Activated CD8-positive, alpha-beta memory T cell treated with anti-CD3 and anti-CD28 coated beads for 1 hour (primary cell): Measurements from ENCODE around the gene TMEM53.

Source experiments
- DNase-seq, 2 donors: peaks; one replicate each; pipeline ENCODE4 v3.0.0-alpha.2; 2020; ENCODE audit warnings: low read depth in 1 of 2; ENCODE audit errors: extremely low read depth in 1 of 2

TMEM53 gene

DNA sequence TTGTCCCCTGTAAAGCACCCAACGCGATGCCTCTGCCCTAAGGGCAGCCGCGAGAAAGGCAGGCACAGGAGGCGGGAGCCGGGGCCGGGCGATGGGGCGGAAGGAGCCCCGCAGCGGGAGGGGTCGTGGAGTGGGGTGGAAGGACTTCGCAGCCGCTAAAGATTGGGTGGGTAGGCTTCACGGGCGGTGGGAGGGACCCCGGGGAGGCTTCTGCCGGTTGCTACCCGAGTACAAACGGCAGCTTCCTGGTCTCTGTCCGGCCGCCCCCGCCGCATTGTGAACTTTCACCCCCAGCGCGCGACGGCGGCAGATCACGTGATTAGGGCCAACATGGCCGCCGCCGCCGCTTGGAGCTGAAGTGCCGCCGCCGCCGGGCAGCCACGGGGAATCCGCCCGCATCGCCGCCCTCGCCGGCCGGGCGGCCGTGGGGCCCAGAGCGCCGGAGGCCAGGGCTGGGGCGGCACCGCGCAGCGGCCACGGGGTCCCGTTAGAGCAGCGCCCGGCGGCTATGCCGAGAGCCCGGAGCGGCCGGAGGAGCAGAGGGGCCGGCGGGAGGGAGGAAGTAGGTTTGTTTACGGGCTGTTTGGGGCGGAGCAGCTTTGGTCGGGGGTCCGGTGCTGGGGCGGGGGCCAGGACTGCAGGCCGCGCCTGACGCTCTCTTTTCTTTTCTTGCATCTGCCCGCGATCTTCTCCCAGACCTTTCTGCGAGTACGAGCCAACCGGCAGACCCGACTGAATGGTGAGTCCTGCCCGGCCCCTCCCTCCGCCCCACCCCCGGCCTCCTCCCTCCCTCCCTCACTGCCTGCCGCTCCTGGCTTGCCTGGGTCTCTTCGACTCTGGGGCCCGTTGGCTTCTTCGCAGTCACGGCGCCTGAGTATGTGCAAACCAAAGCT, 42.4 kb downstream of the TMEM53 start:
- peak; percentile 69 to 83 for DNase-seq

DNA sequence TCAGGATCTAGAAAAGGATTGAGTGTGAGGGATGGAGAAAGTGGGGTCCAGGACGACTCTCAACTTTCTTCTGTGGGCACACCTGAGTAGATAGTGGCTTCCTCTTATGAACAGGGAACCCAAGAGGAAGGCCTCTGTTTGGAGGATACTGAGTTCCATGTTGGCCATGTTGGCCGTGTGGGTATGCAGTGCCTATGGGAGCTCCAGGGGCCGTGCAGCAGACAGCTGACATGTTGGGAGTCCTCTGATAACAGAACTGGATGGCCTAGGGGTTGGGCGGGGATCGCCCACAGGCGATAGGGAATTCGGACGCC, 43.0 kb downstream of the TMEM53 start:
- DNase-seq: no peak

DNA sequence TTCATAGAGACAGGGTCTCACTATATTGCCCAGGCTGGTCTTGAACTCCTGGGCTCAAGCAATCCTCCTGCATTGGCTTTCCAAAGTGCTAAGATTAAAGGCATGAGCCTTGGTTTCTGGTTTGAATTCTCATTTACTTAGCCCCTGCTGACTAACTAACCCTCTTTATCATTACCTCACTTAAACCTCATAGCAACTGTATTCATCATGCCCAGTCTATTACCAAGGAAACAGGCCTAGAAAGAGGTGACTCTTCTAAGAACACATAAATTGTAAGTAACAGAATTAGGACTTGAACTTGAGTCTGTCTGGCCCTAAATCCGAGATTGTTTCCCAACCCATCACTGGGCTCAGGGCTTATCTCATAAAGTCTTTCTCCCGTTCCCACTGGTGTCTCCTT, 44.2 kb downstream of the TMEM53 start:
- no peak for DNase-seq

DNA sequence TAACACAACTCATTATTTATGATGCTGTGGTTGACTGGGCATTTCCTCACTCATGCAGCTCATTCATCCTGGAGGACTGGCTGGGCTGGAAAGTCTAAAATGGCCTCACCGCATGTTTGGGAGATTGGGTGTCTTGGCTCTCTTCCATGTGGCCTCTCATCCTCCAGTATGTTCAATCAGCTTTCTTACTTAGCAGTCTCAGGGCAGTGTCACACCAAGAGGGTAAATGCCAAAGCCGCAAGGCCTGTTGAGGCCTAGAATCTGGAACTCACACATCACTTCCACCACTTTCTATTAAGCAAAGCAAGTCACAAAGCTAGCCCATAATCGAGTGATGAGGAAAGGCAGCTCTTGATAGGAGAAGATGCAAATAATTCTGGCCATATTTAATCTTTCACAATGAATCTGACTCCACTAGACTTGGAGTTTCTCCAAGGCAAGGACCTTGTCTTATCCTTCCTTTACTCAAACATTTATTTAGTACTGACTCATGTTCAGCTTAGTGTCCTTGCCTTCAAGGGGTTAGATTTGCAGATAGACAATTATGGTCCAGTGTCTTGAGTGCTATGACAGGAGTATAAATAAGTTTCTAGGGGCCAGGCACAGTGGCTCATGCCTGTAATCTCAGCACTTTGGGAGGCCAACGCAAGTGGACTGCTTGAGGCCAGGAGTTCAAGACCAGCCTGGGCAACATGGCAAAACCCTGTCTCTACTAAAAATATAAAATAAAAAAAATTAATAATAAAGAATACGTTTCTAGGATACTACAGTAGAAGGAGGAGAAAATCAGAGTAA, 45.1 kb downstream of the TMEM53 start:
- no peak for DNase-seq

DNA sequence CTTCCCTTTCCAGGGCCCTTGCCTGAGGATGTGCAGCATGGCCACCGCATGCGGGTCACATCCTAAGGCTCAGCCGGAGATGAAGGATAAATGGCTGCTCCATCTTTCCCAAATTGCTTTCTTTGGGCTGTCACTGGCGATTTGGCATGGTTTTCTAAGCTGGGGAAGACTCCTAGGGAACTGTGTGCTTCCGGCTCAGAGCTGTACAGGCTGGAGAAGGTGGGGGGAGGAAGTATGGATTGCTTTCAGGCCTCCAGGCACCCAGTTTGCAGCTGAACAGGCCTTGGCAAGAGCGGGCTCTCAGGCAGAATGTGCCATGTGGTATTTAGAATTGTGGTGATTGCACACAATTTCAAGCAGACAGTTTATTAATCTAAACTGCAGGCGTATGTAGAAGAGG, 48.9 kb downstream of the TMEM53 start:
- DNase-seq: no peak

DNA sequence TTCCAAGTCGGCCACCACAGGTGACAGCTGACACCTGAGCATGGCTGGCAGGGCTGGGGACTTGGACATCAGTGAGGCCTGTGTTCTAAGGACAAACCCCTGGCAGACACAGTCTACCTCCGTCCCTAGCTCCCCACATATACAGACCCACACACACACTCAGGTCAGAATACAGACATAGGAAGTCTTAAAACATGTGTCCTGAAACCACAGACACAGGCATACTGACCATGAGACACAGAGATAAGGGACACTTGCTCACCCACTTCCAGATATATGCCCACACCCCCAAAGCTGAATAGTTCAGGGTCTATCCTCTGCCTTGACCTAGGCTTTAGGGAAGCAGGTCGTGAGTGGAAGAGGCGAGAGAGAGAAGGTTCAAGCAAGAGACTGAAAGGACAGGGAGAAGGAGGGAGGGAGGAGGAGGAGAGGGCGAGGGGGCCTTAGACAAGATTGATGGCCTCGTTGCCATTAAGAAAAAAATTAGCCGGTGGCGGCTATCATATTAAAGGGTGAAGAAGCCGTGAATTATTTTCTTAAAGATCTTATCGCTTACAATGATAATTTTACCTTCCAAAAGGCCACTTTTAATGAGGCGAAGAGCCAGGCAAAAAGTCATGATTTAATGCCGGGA, 49.9 kb downstream of the TMEM53 start:
- no peak for DNase-seq

DNA sequence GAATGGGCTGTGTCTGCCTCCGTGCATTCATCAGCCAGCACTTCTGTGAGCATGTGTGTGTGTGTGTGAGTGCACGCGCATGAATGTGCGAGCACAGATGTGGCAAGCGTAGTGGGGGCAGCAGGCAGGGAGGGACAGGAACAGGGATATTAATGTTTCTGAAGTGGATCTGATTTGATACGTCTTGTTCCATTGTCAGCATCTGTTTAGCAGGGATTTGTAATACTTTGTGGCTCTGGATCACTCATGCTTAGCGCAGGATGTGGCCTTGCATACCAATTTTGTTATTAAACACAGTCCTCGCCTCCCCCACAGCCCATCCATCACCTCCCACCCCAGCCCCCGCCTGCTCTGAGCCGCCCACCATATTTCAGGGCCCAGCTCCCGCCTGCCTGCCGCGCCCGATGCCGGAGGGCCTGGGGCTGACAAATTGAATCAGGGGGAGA, 52.4 kb downstream of the TMEM53 start:
- no peak for DNase-seq

DNA sequence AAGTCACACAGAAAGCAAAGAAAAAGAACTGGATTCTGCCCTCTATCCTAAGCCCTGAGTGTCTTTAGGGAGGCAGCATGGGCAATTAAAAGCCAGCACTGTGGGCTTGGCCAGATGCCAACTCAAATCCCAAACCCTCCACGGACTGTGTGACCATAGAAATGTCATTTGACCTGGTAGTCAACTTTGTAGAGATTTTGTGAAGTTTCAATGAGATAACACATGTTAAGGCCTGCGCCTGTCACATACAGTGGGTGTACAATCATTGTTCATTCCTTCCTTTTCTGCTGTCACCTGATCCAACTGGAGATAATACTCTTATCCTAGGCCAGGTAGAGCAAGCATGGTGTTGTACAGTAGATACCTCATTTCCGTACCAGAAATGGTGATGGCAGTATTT, 54.2 kb downstream of the TMEM53 start:
- no peak for DNase-seq

DNA sequence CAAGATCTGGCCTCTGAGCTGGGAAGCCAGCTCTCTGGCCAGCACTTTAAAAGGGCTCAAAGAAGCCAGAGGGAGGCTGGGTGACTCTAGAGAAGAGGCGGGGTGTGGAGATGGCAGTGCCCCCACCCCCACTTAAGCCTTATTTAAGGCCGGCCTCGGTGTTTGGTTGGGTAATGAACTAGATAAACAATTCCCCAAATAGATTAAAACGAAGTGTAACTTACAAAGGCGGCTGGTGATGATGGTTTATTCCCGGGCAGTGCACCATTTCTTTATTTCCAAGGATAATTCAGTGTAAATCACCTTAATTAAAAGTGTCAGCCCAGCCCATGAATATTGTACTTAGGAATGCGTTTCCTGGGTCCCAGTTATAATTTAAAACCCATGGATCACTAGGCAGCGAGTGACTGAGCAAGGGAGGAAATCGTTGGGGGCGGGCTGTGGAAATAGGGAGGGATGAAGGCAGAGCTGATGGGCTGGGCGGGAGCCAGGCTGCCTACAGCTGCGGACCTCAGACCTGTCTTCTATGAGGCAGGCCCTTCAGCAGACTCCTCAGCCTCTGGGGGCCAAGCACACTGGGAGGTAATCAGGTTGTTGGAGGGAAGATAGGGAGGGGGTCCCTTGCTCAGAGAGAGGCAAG, 54.9 kb downstream of the TMEM53 start:
- DNase-seq: no peak

DNA sequence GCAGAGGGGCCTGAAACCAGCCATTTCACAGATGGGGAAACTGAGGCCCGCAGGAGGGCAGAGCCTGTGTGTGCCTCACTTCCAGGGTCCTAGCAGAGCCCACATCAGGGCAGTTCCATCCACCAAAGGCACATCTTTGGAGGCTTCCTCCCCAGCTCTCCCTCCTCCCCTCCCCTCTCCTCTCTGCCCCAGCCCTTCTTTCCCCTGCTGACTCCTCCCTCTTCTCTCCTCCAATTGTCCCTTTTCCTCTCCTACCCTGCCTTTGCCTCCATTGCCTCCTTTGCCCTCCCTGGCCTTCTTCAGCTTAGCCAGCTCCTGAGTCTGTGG, 56.6 kb downstream of the TMEM53 start:
- DNase-seq: no peak

DNA sequence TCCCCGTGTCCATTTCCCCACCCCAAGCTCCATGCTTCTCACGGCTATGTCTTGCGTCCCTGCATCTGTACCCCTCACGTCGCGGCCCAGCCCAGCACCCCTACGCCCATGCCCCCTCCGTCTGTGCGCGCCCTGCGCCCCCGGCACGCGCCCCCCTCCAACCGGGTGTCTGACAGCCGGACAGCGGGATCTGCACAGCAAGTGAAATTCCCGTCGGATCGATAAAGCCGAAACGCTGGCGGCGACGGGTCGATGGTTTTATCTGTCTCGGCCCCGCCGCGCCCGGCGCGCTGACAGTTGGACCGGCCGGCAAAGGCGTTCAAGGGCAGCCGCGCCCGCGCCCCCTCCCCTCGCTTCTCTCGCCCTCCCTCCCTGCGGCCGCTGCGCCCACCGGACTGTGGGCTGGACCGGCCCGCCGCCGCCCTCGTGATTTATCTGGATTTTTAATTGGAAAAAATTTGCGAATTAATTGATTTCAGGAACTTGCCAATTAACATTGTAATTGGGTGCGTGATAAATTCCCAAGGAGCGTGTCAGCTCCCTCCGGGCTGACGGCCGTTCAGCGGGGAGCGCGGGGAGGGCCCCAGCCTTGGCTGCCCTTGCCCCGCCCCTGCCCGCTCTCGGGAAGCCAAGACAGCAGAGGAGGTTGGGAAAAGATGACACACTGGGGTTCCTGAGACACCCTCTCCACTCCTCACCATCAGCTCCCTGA, 57.1 kb downstream of the TMEM53 start:
- DNase-seq: no peak

DNA sequence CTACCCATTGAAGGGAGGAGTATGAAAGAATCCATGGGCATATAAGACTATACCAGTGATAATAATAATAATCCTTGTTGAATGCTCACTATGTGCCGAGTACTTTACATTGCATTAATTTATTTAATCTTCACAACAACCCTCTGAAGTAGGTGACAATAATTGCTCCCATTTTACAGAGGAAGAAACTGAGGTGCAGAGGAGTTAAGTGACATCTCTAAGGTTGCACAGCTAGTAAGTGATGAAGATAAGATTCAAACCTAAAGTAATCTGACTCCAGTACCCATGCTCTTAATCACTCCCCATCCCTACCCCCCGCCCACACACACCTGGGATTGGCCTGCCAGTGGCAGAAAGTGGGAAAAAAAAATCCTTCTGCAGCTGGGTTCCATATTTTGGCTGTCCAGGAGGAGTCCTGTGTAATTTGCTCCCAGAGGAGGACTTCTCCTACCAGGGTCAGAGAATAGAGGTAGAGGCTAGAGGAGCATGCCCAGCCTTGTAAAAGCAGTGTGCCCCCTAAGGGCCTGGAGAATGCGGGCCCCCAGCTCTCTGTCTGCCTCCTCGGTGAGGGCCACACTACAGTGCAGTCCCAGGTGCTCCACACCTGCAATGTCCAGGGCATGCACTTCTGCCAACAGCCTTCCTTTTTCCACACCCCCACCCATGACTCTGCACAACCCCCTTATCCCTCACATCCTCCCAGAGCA, 57.8 kb downstream of the TMEM53 start:
- DNase-seq: no peak

DNA sequence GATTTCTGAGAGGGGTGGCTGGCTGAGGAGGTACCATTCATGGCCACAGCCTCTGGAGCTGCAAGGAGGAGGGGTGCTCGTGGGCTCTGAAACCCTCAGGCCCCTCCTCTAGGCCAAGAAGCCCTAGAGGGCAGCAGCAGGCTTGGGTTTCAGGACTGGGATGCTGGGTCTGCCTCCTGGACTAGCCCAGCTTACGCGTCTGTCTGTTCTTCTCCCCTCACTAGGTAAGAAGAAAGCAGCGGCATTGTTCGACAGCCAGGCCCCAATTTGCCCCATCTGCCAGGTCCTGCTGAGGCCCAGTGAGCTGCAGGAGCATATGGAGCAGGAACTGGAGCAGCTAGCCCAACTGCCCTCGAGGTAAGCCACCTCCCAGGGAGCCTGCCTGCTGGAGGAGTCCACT, 60.3 kb downstream of the TMEM53 start:
- no peak for DNase-seq

DNA sequence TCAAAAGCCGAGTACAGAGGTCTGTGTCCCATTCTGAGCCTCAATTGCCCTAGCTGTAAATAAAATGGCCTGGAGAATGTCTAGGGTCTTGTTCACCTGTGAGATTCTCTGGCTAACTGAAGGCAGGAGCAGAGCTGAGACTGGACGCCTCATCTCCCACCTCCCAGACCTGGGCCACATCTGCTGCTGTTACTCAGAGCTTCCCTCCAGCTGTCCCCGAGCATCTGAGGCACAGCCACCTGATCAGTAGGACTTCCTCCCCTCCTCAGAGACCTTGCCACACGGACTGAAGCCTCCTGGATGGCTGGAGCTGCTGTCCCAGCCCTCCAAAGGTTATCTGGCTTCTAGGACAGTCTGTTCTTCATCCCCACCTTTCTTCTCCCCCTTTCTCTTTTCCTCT, 62.4 kb downstream of the TMEM53 start:
- no peak for DNase-seq

DNA sequence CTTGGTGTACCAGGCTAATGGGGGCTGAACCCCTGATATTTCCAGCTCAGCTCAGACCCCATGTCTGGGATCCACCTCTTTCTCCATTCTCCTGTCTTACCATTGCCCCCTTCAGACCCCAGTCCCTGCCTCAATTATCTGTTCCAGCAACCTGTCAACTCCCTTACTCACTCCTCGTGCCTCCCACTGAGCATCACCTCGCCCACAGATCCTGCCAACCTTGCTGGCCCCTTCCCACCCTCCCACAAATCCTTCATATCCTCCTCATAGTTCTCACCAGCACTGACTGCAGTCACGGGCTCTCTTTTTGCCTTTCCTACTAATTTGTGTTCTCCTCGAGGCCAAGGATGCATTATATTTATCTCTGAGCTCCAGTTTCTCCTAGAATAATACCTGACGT, 62.9 kb downstream of the TMEM53 start:
- DNase-seq: no peak

DNA sequence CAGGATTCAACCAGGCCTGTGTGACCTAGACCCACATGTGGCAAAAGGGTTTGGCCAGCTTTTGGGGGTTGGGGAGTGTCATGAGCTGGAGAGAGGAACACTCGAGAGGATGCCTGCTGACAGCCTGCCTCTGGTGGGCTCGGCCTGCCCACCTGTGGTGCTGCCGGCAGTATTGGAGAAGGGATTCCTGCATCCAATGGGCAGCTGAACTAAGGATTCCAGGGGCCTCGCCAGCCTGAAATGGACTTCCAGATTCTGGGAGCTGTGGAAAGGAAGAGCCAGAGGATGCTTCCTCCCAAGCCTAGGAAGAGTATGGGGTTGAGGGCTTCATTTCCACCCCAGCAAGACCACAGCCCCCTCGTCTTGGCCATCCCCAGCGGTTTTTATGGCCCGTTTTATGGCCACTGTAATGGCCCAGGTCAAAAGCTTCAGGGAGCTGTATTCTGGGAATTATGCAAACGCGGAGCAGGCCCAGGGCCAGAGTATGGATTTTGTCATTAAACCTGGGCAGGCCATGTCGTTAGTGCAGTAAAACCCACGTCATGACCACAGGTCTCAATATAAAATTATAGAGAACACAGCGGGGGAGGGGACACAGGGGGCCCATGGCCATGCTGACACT, 63.6 kb downstream of the TMEM53 start:
- no peak for DNase-seq

DNA sequence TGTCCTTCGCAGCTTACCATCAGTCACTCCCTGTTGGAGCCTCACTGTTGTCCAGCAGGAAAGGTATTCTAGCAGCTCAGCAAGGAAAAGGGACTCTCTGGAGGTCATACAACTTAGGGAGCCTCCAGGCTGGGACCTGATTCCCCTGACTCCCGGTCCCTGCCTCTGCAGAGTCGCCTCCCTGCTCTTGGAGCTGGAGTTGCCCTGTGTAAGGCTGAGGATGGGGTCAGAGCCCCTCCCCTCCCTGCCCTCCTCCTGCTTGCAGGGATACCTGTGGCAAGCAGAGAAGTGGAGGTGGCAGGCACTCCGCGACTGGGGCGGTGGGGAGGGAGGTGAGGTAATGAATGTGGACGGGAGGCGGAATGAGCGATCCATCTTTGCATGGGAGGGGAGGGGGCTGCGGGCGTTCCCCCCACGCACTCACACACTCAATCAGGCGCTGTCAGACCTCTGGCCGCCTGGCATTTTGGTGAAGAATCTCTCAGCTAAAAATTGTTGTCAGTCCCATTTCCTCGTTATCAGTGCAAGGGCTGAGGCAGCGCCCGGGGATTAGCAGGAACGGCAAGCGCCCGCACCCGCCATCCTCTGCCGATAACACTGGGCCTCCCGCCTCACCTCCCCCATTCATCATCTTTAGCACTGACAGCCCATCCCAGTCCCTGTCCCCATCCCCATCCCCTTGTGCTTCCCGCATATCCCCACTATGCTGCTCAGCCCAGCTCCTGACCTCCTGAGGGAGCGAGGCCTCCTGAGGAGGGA, 64.3 kb downstream of the TMEM53 start:
- no peak for DNase-seq

DNA sequence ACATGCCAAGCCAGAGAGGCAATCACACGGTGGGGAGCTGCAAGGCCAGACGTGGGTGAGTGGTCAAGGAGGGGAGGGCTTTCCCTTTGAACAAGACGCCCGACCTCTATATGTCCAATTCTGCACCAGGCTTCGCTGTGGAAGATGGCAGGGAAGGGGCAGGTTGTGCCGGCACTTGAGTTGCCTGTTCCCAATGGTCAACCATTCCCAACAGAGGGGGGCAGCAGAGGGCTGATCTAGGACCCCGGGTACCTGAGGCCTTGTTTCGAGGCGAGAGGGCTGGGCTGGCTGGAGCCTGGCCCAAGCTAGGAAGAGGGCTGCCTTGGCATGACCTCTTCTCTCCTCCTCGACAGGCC, 64.9 kb downstream of the TMEM53 start:
- DNase-seq: peak in 1 of 2 donors; percentile 13

DNA sequence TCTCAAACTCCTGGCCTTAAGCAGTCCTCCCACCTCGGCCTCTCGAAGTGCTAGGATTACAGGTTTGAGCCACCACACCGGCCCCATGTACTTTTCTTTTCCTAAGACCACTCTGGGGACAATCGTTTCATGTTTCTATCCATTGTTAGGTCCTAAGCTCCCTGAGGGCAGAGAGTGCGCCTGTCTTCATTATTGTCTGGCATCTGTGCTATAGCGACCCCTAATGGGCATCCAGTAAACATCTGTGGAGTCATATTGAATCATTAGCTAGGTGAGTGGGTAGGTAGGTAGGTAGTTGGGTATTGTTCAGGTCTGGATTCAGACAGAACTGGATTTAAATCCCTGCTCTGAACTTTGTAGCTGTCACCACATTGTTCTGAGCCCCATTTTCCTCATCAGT, 66.1 kb downstream of the TMEM53 start:
- no peak for DNase-seq
